Stimulated activated CD4-positive, alpha-beta T cell treated with anti-CD3 and anti-CD28 coated beads, Interleukin-15, amount 100 ng/mL, for 1 hour (primary cell): Measurements from ENCODE around the gene SEMA6D.

ENCODE experiments used
- DNase-seq, 2 donors: peaks; one replicate each; pipeline ENCODE4 v3.0.0-alpha.2; 2020; ENCODE audit warnings: low read depth in 1 of 2, low spot score in 1 of 2

Gene SEMA6D

GRCh38 chr15:47820057-47820746 lies 102.9 kb downstream of the SEMA6D start:
- DNase-seq, result no peak

DNA sequence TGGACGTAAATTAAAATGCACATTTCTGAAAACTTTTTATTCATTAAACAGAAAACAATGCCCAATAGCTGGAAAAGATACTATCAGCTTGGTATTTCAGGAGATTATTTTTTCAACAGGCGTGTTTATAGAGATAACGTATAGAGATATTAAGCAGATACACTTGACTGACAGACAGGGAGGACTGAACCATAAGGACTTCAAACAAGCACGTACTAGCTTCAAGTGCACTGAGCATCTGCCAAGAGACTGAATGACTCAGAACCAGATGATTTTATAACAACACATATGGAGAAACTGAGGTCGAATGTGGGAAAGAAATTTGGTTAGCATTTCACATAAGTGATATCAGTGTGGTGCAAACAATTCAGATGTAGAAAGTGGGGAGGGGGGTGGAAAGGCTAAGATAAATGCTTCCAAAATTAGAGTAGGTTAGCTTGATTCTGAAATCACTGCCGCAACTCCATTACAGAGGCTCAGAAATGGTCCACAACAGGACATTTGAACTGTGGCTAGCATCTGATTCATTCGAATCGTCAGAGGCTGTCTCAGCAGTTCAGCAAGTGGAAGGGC lies 103.5 kb downstream of the SEMA6D start:
- no peak for DNase-seq

- DNase-seq, result no peak
These were observed 104.7 kb downstream of the SEMA6D start for GRCh38 chr15:47822048-47822447.
